WERI-Rb-1 (cell line): ENCODE data around the gene SMIM5.

Experiments used
- DNase-seq: peaks from one replicate; pipeline ENCODE4 v3.0.0-alpha.2; 2020
- H3K27ac ChIP-seq: fragments of 250-450 bp; sonication (Bioruptor Pico); 2 replicates; pipeline ENCODE4 v1.5.1; 2020; ENCODE audit warnings: mild to moderate bottlenecking, moderate library complexity
- H3K27me3 ChIP-seq: fragments of 250-450 bp; sonication (Bioruptor Pico); 2 replicates; pipeline ENCODE4 v1.5.1; 2021; ENCODE audit warnings: mild to moderate bottlenecking, low read depth, moderate library complexity; ENCODE audit not compliant: insufficient read depth, severe bottlenecking
- H3K36me3 ChIP-seq: fragments of 250-450 bp; sonication (Bioruptor Pico); 2 replicates; pipeline ENCODE4 v1.5.1; 2020; ENCODE audit warnings: mild to moderate bottlenecking, moderate library complexity
- H3K4me3 ChIP-seq: 2 replicates; pipeline ENCODE4 v1.5.1; 2011; ENCODE audit warnings: low read depth, mild to moderate bottlenecking, control low read depth, low read length
- H3K9me3 ChIP-seq: fragments of 250-450 bp; sonication (Bioruptor Pico); 2 replicates; pipeline ENCODE4 v1.5.1; 2021; ENCODE audit warnings: mild to moderate bottlenecking, moderate library complexity; ENCODE audit not compliant: severe bottlenecking
- TF ChIP-seq, protein P1 (sequence below): IDR thresholded peaks from 2 replicates; pipeline ENCODE4 v1.5.1; 2011; ENCODE audit warnings: low read depth, mild to moderate bottlenecking, control low read depth, inconsistent platforms, low read length

SMIM5 gene

DNA sequence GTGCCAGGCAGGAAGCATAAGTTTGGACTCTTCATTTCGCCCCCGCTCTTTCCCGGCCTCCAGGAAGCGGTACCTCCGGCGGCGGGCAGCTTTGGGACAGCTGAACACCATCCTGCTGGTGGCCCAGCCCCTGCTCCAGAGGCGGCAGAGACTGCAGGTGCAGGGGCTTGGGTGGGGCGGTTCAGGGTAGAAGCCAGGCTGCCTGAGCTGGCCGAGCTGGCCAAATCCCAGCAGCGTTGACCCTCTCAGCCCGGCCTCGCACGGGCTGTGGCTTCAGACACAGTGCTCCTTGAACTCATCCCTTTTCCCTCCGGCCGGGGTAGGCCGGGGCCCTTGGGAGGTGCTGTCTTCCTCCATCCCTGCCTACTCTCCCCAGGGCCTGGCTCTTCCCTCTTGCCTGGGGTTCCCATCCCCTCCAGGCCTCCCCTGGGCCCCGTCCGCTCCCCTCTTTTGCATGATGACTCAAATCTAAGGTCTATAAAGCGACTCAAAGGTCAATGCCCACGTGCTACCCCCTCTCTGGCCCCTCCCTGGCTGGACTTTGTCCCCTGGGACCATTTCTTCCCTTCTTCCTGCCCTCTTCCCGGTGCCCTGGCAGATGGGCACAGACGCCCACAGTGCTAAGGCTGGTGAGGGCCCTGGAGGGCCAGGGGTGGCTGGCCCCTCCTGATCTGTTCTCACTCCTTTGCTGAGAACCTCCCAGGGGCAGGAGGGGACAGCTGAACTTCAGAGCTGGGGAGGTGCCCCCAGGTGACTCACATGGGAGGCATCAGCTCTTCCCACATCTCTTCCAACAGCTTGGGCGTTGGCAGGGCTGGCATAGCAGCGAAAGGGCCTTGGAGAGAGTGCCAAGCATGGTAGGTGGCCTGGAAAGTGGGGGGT lies 22.9 kb upstream of the SMIM5 start:
- DNase-seq, result no peak
- H3K9me3 ChIP-seq, result no peaks in the 10 kb centered on the region
- no peak overlapping the region for H3K4me3 ChIP-seq
- H3K27me3 ChIP-seq, result no peaks in the 10 kb centered on the region
- H3K27ac ChIP-seq, result no peak overlapping the region
- no peaks in the 10 kb centered on the region for H3K36me3 ChIP-seq
- TF ChIP-seq, protein P1, sequence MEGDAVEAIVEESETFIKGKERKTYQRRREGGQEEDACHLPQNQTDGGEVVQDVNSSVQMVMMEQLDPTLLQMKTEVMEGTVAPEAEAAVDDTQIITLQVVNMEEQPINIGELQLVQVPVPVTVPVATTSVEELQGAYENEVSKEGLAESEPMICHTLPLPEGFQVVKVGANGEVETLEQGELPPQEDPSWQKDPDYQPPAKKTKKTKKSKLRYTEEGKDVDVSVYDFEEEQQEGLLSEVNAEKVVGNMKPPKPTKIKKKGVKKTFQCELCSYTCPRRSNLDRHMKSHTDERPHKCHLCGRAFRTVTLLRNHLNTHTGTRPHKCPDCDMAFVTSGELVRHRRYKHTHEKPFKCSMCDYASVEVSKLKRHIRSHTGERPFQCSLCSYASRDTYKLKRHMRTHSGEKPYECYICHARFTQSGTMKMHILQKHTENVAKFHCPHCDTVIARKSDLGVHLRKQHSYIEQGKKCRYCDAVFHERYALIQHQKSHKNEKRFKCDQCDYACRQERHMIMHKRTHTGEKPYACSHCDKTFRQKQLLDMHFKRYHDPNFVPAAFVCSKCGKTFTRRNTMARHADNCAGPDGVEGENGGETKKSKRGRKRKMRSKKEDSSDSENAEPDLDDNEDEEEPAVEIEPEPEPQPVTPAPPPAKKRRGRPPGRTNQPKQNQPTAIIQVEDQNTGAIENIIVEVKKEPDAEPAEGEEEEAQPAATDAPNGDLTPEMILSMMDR, result no peak

DNA sequence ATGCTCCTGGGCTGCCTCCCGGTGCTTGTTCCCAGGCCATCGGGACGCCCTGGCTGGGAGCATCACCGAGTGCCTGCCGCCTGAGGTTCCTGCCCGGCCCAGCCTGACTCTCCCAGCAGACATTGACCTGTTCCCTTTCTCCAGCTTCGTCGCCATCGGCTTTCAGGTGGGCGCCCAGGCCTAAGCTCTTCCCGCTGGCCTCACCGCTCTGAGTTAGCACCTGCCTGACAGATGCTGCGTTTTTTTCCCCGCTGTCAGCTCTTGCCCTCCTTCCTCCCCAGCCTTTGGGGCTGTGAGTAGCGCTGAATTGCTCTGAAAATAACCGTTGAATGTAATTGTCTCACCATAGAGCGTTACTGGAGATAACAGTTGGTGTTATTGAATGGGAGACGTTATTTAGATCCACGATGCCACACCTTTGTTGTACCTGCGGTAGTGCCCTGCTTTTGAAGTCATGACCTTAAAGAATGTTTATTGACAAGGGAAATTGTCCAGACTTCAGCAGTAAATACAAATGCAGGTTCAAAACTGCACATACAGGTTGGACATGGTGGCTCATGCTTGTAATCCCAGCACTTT lies 21.3 kb upstream of the SMIM5 start:
- TF ChIP-seq, protein P1, result no peak
- no peak for DNase-seq

DNA sequence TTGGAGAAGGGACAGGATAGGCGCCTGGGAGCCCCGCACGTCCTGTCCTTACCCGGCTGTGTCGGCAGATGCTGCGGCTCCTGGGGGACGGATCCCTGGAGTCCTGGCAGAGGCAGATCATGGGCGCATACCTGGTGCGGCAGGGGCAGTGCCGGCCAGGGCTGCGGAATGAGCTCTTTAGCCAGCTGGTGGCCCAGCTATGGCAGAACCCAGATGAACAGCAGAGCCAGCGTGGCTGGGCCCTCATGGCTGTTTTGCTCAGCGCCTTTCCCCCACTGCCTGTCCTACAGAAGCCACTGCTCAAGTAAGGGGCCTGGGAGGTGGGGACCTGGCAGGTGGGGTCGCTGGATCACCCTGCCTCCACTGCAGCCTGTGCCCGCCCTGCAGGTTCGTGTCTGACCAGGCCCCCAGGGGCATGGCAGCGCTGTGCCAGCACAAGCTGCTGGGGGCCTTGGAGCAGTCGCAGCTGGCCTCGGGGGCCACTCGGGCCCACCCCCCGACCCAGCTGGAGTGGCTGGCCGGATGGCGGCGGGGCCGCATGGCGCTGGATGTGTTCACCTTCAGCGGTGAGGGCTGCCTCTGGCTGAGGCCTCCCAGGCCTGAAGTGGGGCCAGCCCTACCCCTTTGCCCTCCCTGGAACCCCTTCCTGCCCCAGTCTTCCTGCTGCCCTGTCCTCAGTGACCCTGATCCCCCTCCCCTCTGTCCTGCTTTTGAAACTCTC lies 20.2 kb upstream of the SMIM5 start:
- Histone ChIP-seq H3K27ac (no peak overlapping the region), H3K4me3 (no peak overlapping the region), H3K27me3 (no peaks in the 10 kb centered on the region), H3K9me3 (no peaks in the 10 kb centered on the region), H3K36me3 (no peaks in the 10 kb centered on the region)
- TF ChIP-seq, protein P1, result no peak
- DNase-seq, result no peak

More for the DNA sequence above, 21.3 kb upstream of the SMIM5 start:
- Histone ChIP-seq H3K27me3 (no peaks in the 10 kb centered on the region), H3K36me3 (no peaks in the 10 kb centered on the region), H3K4me3 (no peak overlapping the region), H3K9me3 (no peaks in the 10 kb centered on the region), H3K27ac (no peak overlapping the region)

DNA sequence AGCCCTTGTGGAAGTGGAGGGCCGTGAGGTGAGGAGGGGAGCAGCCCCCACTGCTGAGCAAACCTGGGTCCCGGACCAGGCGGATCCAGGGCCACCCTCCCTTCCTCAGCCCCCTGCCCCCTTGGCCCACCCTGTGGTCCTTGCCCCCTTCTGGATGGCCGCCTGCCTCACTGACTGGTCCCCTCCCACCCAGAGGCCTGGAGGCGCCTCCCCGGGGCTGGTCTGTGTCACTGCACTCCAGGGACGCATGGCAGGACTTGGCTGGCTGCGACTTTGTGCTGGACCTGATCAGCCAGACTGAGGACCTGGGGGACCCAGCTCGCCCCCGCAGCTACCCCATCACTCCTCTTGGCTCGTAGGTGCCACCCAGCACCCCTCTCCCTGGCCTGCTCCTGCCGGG lies 19.2 kb upstream of the SMIM5 start:
- H3K36me3 ChIP-seq, result no peaks in the 10 kb centered on the region
- H3K4me3 ChIP-seq, result no peak overlapping the region
- H3K27me3 ChIP-seq, result no peaks in the 10 kb centered on the region
- TF ChIP-seq, protein P1, result peak; percentile 75
- no peaks in the 10 kb centered on the region for H3K9me3 ChIP-seq
- peak; percentile 78 for DNase-seq
- no peak overlapping the region for H3K27ac ChIP-seq

DNA sequence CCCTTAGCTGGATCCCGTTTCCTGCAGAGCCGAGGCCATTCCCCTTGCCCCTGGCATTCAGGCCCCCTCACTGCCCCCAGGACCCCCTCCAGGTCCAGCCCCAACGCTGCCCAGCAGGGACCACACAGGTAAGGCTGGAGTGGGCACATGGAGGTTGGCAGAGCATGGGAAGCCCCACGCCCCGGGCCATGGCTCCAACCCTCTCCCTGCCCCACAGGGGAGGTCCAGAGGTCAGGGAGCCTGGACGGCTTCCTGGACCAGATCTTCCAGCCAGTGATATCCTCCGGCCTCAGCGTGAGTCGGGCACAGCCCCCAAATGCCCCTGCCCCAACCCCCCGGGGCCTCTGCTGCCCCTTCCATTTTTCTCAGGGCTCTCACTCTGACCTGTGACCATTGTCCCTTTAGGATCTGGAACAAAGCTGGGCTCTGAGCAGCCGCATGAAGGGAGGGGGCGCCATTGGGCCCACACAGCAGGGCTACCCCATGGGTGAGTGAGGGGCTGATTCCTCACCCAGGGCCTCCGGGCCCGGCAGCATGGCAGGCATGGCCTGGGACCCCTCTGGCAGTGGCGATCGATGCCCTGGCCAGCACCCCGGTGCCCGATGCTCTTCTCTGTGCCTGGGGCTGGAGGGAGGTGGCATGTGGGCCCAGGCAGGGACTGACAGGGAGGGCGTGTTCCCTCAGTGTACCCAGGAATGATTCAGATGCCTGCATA lies 18.5 kb upstream of the SMIM5 start:
- no peak for DNase-seq
- no peaks in the 10 kb centered on the region for H3K36me3 ChIP-seq
- TF ChIP-seq, protein P1, result peak; percentile 33; the same call in 1 of the 2 replicates
- no peaks in the 10 kb centered on the region for H3K9me3 ChIP-seq
- no peaks in the 10 kb centered on the region for H3K27me3 ChIP-seq
- H3K27ac ChIP-seq, result no peak overlapping the region; the same call in 1 of the 2 replicates
- H3K4me3 ChIP-seq, result no peak overlapping the region
